Stimulated activated CD4-positive, alpha-beta T cell treated with anti-CD3 and anti-CD28 coated beads, Interleukin-15, amount 100 ng/mL, for 24 hours (primary cell): ENCODE measurements around the gene PHF21B.
A peak's percentile ranks its signal among the peaks of the same experiment; 100 is the strongest.
"Not testable (repeated sequence)": the region's sequence is repeated elsewhere in the genome, so short reads cannot be mapped to it uniquely, and the experiment has no call there.

Experiments used
- DNase-seq: peaks from one replicate; pipeline ENCODE4 v3.0.0-alpha.2; 2020

Gene PHF21B

GRCh38 chr22:45009606-45010531, at the start of gene PHF21B:
Gene PHF21B, minus strand, starts transcription at chr22:45010005. Its CDS starts 456 bp downstream, at chr22:45009549.
- DNase-seq = peak; percentile 50

GRCh38 chr22:45059296-45059695, 49.5 kb upstream of the PHF21B start:
- no peak for DNase-seq

- no peak for DNase-seq
Measured at GRCh38 chr22:45058622-45058912, 48.8 kb upstream of the PHF21B start.

- no peak for DNase-seq
Measured at GRCh38 chr22:45055936-45056335, 46.1 kb upstream of the PHF21B start.

- no peak for DNase-seq
Measured at GRCh38 chr22:45053571-45053970, 43.8 kb upstream of the PHF21B start.

- DNase-seq = no peak
Measured at GRCh38 chr22:45053094-45053493, 43.3 kb upstream of the PHF21B start.

GRCh38 chr22:45052665-45053064, 42.9 kb upstream of the PHF21B start:
- DNase-seq = not testable (repeated sequence)

- DNase-seq = no peak
Measured at GRCh38 chr22:45051946-45052345, 42.1 kb upstream of the PHF21B start.

- DNase-seq = no peak
Measured at GRCh38 chr22:45051419-45051818, 41.6 kb upstream of the PHF21B start.

- no peak for DNase-seq
Measured at GRCh38 chr22:45047260-45047659, 37.5 kb upstream of the PHF21B start.

GRCh38 chr22:45045208-45045607, 35.4 kb upstream of the PHF21B start:
- no peak for DNase-seq

- DNase-seq = no peak
Measured at GRCh38 chr22:45042263-45042662, 32.5 kb upstream of the PHF21B start.

GRCh38 chr22:45039133-45039532, 29.3 kb upstream of the PHF21B start:
- DNase-seq = no peak

GRCh38 chr22:45036154-45036553, 26.3 kb upstream of the PHF21B start:
- no peak for DNase-seq

GRCh38 chr22:45034821-45035220, 25.0 kb upstream of the PHF21B start:
- DNase-seq = no peak

GRCh38 chr22:45034156-45034555, 24.4 kb upstream of the PHF21B start:
- no peak for DNase-seq

GRCh38 chr22:45033136-45033535, 23.3 kb upstream of the PHF21B start:
- no peak for DNase-seq

- DNase-seq = no peak
Measured at GRCh38 chr22:45031629-45032403, 22.0 kb upstream of the PHF21B start.

- DNase-seq = no peak
Measured at GRCh38 chr22:45029501-45029900, 19.7 kb upstream of the PHF21B start.

- no peak for DNase-seq
Measured at GRCh38 chr22:45026511-45026910, 16.7 kb upstream of the PHF21B start.

- no peak for DNase-seq
Measured at GRCh38 chr22:45023431-45023830, 13.6 kb upstream of the PHF21B start.

- no peak for DNase-seq
Measured at GRCh38 chr22:45019861-45020655, 10.3 kb upstream of the PHF21B start.

GRCh38 chr22:45014654-45015053, 4.8 kb upstream of the PHF21B start:
- no peak for DNase-seq
